GM18867 (cell line): ENCODE measurements around the gene OSTM1.

Source experiments
- ATAC-seq: cut with Tn5 transposase; IDR thresholded peaks from one replicate; pipeline ENCODE4 v1.9.1; 2021; ENCODE audit warnings: mild to moderate bottlenecking, moderate library complexity; ENCODE audit not compliant: unreplicated experiment

The OSTM1 gene

GRCh38 chr6:108102965-108103364, 28.4 kb upstream of the OSTM1 start:
- no peak for ATAC-seq

- ATAC-seq = no peak
Observed at GRCh38 chr6:108100003-108100402, 25.5 kb upstream of the OSTM1 start.

GRCh38 chr6:108097882-108098281, 23.3 kb upstream of the OSTM1 start:
- no peak for ATAC-seq

DNA sequence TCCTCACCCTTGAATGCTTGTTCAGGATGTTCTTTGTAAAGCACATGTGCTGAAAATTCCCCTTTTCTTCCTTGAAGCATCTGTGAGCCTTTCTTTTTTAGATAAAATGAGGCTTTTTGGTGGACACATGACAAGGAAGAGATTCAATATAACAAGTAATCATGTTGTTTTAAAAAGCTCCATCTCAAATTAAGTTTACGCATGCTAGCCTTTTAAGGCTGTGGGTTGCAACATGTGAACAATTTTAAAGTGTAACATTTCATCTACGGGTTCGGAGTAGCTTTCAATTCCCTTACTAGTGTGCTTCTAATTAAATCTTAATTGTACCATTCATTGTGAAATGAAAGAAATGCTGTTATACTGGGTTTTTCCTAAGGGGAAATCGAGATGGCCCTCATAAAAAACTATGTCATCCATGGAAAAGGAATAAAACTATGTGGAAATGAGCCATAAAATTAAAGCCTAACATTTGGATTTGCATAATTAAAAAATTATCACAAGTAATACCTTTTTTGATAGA, 19.3 kb upstream of the OSTM1 start:
- ATAC-seq = no peak

- ATAC-seq = no peak
Observed at GRCh38 chr6:108091288-108091687, 16.7 kb upstream of the OSTM1 start.

DNA sequence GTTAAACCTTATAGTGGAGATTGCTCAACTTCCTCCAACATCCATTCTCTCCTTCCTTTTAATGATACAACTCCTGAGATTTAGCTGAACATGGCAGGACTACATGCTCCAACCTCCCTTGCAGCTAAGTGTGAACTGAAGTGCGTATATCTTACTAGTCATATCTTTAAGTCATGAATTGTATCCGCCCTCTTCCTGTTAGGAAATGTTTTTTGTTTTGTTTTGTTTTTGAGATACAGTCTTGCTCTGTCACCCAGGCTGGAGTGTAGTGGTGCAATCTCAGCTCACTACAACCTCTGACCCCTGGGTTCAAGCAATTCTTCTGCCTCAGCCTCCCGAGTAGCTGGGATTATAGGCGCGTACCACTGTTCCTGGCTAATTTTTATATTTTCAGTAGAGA, 8.8 kb upstream of the OSTM1 start:
- no peak for ATAC-seq

GRCh38 chr6:108082539-108082938, 8.0 kb upstream of the OSTM1 start:
- no peak for ATAC-seq

- no peak for ATAC-seq
Observed at GRCh38 chr6:108080010-108080780, 5.7 kb upstream of the OSTM1 start.

DNA sequence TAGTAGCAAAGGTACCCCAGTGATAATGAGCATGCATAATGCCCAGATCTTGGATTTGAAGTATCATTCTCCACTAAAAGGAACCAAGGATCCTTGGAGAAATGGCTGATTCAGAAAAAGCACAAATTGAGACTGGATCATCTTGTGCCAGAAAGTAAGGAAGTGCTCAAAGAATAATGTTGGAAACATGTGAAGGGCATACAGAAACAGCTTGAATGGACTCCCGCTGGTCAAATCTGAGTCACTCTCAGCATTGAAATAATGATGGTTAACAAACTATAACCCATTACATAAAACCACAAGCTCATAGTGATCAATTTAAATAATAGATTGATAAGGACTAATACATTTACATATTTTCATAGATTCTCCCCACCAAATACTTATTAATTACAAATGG, 3.6 kb upstream of the OSTM1 start:
- ATAC-seq = no peak

GRCh38 chr6:108074057-108074358, 533 bp downstream of the OSTM1 start:
- peak; percentile 36 for ATAC-seq

DNA sequence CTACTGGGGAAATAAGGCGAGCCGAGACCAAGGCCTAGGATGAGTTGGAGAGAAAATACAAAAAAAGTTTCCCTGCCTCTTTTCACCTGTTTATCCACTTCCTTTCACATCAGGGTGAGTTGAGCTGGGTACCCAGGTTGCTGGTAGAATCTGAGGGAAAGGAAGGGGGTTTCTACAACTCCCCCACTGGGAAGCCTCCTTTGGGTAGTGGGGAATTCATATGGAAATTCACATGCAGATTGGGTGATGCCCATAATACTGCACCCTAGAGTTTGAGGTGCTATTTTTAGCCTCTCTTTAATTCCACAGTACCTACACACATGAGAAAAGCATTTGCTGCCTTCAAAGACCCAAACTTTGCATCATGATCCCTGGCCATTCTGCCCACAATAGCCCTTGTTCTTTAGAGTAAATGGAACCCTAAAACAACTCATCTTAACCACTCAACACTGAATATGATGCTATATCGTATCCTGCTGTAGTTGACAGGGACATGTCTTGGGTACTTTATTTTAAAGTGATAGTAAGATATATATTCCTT, 2.7 kb downstream of the OSTM1 start:
- ATAC-seq = no peak

GRCh38 chr6:108068618-108069017, 5.9 kb downstream of the OSTM1 start:
- ATAC-seq = no peak

GRCh38 chr6:108068182-108068581, 6.4 kb downstream of the OSTM1 start:
- no peak for ATAC-seq

- ATAC-seq = no peak
Observed at GRCh38 chr6:108052706-108053105, 21.8 kb downstream of the OSTM1 start.

GRCh38 chr6:108051481-108051880, 23.1 kb downstream of the OSTM1 start:
- no peak for ATAC-seq

DNA sequence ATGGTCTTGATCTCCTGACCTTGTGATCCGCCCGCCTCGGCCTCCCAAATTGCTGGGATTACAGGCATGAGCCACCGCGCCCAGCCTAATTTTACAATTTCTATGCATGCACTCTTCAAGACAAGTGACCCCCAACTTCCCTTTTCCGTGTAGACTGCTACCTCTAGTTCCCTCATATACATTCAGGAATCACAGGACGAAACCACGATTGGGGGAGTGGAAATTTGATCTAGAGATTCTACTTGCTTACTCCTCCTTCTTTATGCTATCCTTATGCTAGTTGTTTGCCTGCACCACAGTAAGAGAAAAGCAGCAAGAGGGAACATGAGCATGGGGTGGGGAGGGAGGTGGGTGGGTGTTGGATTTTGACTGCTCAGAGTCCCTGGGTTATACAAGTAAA, 34.9 kb downstream of the OSTM1 start:
- no peak for ATAC-seq

DNA sequence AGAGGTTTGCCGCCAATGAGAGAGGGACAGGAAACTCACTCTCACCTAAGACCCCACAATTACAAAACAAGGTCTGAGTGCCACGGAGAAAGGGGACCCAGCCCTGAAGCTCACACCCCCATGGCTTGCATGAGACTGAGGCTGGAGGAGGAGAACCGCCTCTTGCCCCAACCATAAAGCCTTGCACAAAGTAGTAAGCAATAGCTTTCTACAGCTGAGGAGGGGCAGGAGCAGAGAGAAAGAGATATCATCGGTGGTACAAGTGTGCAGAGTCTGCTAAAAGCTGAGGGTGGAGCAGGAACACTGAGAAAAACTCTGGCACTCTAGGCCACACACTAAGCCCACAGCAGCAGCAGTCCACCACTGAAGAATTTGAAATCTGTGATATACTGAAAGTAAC, 37.7 kb downstream of the OSTM1 start:
- no peak for ATAC-seq

DNA sequence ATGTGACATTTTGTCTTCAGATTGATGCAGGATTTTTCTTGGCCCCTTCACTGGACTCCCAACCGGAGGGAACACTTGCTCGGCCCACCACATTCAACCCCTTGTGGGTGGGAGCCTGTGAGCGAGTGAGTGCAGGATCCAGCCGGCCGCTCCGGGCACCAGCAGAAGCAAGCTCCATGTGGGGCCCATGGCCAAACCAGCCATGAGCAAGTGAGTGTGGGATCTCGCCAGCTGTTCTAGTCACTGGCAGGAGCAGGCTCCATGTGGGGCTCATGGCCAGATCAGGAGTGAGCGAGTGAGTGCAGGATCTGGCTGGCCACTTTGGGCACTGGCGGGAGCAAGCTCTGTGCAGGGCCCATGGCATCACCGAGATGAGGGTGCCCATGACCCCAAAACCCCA, 42.6 kb downstream of the OSTM1 start:
- ATAC-seq = no peak

DNA sequence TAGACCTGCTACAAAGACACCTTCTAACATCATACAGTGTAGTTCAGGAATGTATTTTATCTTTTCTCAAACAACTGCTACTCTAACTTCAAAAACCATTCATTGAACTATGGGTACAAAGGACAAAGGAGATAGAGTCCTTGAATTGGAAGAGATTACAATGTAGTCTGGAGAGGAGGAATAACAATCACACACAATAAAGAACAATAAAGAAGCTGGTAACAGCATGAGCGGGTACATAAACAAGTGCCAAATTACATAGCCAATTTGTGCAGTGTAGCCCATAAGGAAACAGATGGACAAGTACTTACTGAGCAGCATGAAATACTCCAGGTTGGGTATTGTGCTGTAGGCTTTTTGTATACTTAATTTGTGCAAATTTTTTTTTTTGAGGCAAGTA, 44.3 kb downstream of the OSTM1 start:
- no peak for ATAC-seq

- no peak for ATAC-seq
Observed at GRCh38 chr6:108029226-108029921, 45.2 kb downstream of the OSTM1 start.

DNA sequence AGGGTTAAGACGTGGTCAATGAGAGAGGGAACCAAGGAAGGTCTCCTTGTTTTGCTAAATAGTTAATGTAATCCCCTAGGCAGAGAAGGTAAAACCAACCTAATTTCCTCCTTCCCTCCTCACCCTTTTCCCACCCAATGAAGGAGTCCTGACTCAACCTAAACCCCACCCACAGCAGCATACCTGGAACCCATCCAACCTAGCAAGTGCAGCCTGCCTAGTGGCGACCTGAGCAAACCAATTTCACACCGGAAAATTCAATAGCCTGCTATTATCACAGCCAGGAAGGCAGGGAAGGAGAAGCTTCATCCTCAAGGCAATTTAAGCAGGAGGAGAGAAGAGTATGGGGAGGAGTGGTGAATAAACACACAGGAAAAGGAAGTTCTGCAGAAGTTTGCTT, 46.9 kb downstream of the OSTM1 start:
- ATAC-seq = no peak

- ATAC-seq = no peak
Observed at GRCh38 chr6:108027056-108027455, 47.5 kb downstream of the OSTM1 start.
